K562 (cell line): ENCODE measurements around the gene PRRT1. TPM values are rescaled to one million over a fixed set of nuclear protein-coding genes. Genes with fewer than 3 reads are reported as not detected.

Experiments used
- BRCA1 ChIP-seq, 2 experiments: fragments of 450-650 bp in 1 of 2; sonication (generic) in 1 of 2; formaldehyde crosslinking in 1 of 2; IDR thresholded peaks; 2 replicates each; pipeline versions ENCODE4 v1.5.0 to v1.6.1; 2017 to 2020; ENCODE audit warnings: mild to moderate bottlenecking in 1 of 2, missing genetic modification reagents in 1 of 2
- CBFA2T2 ChIP-seq: fragments of 450-650 bp; conservative IDR thresholded peaks from 2 replicates; pipeline ENCODE4 v1.6.1; 2017; ENCODE audit warnings: mild to moderate bottlenecking
- FOXK2 ChIP-seq, 2 experiments: fragments of 450-650 bp; IDR thresholded peaks in 1 of 2; conservative IDR thresholded peaks in 1 of 2; 2 replicates each; pipeline ENCODE4 v1.6.1; 2016; ENCODE audit warnings: low read depth in 2 of 2, mild to moderate bottlenecking in 1 of 2
- GABPA ChIP-seq: fragments of 200-800 bp; sonication (Bioruptor generic); conservative IDR thresholded peaks from 2 replicates; pipeline ENCODE4 v1.6.1; 2016; ENCODE audit warnings: low read depth, missing genetic modification characterization, missing compliant biosample characterization
- HMGXB4 ChIP-seq: sonication (generic); formaldehyde crosslinking; IDR thresholded peaks from 2 replicates; pipeline ENCODE4 v1.8.1; 2023; ENCODE audit warnings: mild to moderate bottlenecking, missing genetic modification reagents
- KDM1A ChIP-seq, 2 experiments: fragments of 450-650 bp; IDR thresholded peaks; 2 replicates each; pipeline ENCODE4 v1.6.1; 2016; ENCODE audit warnings: mild to moderate bottlenecking in 2 of 2
- MAFK ChIP-seq: IDR thresholded peaks from 2 replicates; pipeline ENCODE4 v1.6.1; 2011; ENCODE audit warnings: low read length, improper control_type of control experiment
- MIER1 ChIP-seq: fragments of 450-650 bp; IDR thresholded peaks from 2 replicates; pipeline ENCODE4 v1.6.1; 2016; ENCODE audit warnings: antibody characterized with exemption, mild to moderate bottlenecking, low read depth
- MYC ChIP-seq, 2 experiments: fragments of 250-450 bp in 1 of 2; sonication (Bioruptor Pico) in 1 of 2; IDR thresholded peaks; 2 replicates each; pipeline versions ENCODE4 v1.5.1 to v1.6.1; 2012 to 2021; ENCODE audit warnings: low read depth in 2 of 2, borderline replicate concordance in 1 of 2, improper control_type of control experiment in 1 of 2, low read length in 1 of 2, mild to moderate bottlenecking in 1 of 2, moderate library complexity in 1 of 2
- NFYB ChIP-seq: IDR thresholded peaks from 2 replicates; pipeline ENCODE4 v1.6.1; 2011; ENCODE audit warnings: mild to moderate bottlenecking, moderate library complexity; ENCODE audit not compliant: insufficient read length; ENCODE audit errors: extremely low read depth
- OTX1 ChIP-seq: fragments of 450-650 bp; formaldehyde crosslinking; IDR thresholded peaks from 2 replicates; pipeline ENCODE4 v1.4.0; 2022; ENCODE audit warnings: mild to moderate bottlenecking
- PHB2 ChIP-seq: fragments of 450-650 bp; IDR thresholded peaks from 2 replicates; pipeline ENCODE4 v1.6.1; 2017; ENCODE audit warnings: low read depth
- PRDM10 ChIP-seq: fragments of 450-650 bp; IDR thresholded peaks from 2 replicates; pipeline ENCODE4 v1.6.1; 2018; ENCODE audit not compliant: partially characterized antibody
- PTRF ChIP-seq: fragments of 450-650 bp; IDR thresholded peaks from 2 replicates; pipeline ENCODE4 v1.6.1; 2016; ENCODE audit warnings: mild to moderate bottlenecking, missing genetic modification characterization, missing compliant biosample characterization
- TCF15 ChIP-seq: fragments of 250-450 bp; sonication (Bioruptor Pico); IDR thresholded peaks from 2 replicates; pipeline ENCODE4 v1.8.0; 2022; ENCODE audit warnings: moderate library complexity, mild to moderate bottlenecking, inconsistent platforms
- ZNF561 ChIP-seq: fragments of 450-650 bp; formaldehyde crosslinking; conservative IDR thresholded peaks from 2 replicates; pipeline ENCODE4 v1.4.0; 2020; ENCODE audit warnings: mild to moderate bottlenecking, moderate library complexity
- ZNF655 ChIP-seq: fragments of 250-450 bp; sonication (Bioruptor Pico); IDR thresholded peaks from 2 replicates; pipeline ENCODE4 v1.5.0; 2021
- polyA plus RNA-seq, 8 experiments: library from polyadenylated mRNA; depleted of rRNA in 4 of 8; stranded (reverse) in 5 of 8; unstranded in 3 of 8; fragments of >200 nt; fragmentation: Nextera tagmentation in 2 of 8; fragmentation: Illumina TruSeq in 1 of 8; extraction: Ambion mirVana in 2 of 8; extraction: Trizol in 1 of 8; gene quantifications; 2 replicates each; pipeline versions ENCODE4 v1.2.1 to v1.2.3, GENCODE V29; 2011 to 2014; ENCODE audit warnings: inconsistent platforms in 1 of 8, missing spikeins in 1 of 8
- total RNA-seq, 7 experiments: library from RNA; depleted of rRNA in 6 of 7; stranded (reverse); fragments of >200 nt in 6 of 7; fragmentation: Illumina TruSeq in 2 of 7; extraction: Trizol in 2 of 7; gene quantifications; 2 replicates each; pipeline versions ENCODE4 v1.2.1 to v1.2.3, GENCODE V29; 2011 to 2021; ENCODE audit warnings: low replicate concordance in 1 of 7

The PRRT1 gene
- total and polyA plus RNA-seq, 9 of the 15 experiments (the other 6 are each of a cell fraction or from before 2014, with no cell fraction given) = 0.14 to 3.5 (median 0.41) TPM

GRCh38 chr6:32176476-32177182 is 24.9 kb upstream of the PRRT1 start (continued):
- no peak for TF ChIP-seq BRCA1 (IDR thresholded peaks at IDR 0.05)
- no peak for TF ChIP-seq BRCA1 (CRISPR knock-in tag; IDR thresholded peaks at IDR 0.05)
- no peak for TF ChIP-seq CBFA2T2
- TF ChIP-seq ZNF655 = no peak
- peak in 1 of 2 experiments; percentile 24; a peak in 3 of 4 replicates for TF ChIP-seq KDM1A (IDR thresholded peaks at IDR 0.05)
- TF ChIP-seq ZNF561 = 0 out of 2 replicates have a peak, but pooled peaks have one; percentile 32
- TF ChIP-seq HMGXB4 (CRISPR knock-in tag) = no peak
- no peak for TF ChIP-seq PTRF (tag)
- 0 out of 2 replicates have a peak, but pooled peaks have one; percentile 19 for TF ChIP-seq TCF15 (CRISPR knock-in tag)
- no peak for TF ChIP-seq GABPA
- TF ChIP-seq MYC (IDR thresholded peaks at IDR 0.05; ENCODE audit: low read depth, low read length) = peak; percentile 27; the same call in 1 of the 2 replicates
- no peak for TF ChIP-seq MYC (CRISPR knock-in tag; IDR thresholded peaks at IDR 0.05; ENCODE audit: borderline replicate concordance, low read depth)
- peak; percentile 77 for TF ChIP-seq PHB2
- TF ChIP-seq PRDM10 = peak; percentile 39
- TF ChIP-seq MIER1 = peak; percentile 59; the same call in 1 of the 2 replicates
- no peak for TF ChIP-seq MAFK
- TF ChIP-seq FOXK2 (conservative IDR thresholded peaks at IDR 0.05 in 1 of 2, IDR thresholded peaks at IDR 0.05 in 1 of 2; ENCODE audit: low read depth in 2 of 2) = peak in 1 of 2 experiments; percentile 46; a peak in 3 of 4 replicates
- no peak for TF ChIP-seq NFYB
- peak; percentile 95 for TF ChIP-seq OTX1 (CRISPR knock-in tag)
